GM20431 (cell line): ENCODE results near the gene CEPT1.

Experiments
- in situ Hi-C: fragments of 300-500 bp; cut with MseI, MboI; formaldehyde crosslinking; loops from one replicate; pipeline ENCODE4 v1.15.0; 2020; ENCODE audit warnings: low sequenced_read_pairs; ENCODE audit not compliant: unreplicated experiment

The CEPT1 gene

GRCh38 chr1:111191496-111191895, 51.5 kb downstream of the CEPT1 start:
- in situ Hi-C loops, result no loop called here

GRCh38 chr1:111192074-111192473, 52.1 kb downstream of the CEPT1 start:
- in situ Hi-C loops, result no loop called here

- in situ Hi-C loops, result no loop called here
Observed at GRCh38 chr1:111192658-111193519, 52.9 kb downstream of the CEPT1 start.

- in situ Hi-C loops, result no loop called here
Observed at GRCh38 chr1:111193712-111194480, 53.9 kb downstream of the CEPT1 start.

- in situ Hi-C loops, result no loop called here
Observed at GRCh38 chr1:111195002-111195684, 55.1 kb downstream of the CEPT1 start.

DNA sequence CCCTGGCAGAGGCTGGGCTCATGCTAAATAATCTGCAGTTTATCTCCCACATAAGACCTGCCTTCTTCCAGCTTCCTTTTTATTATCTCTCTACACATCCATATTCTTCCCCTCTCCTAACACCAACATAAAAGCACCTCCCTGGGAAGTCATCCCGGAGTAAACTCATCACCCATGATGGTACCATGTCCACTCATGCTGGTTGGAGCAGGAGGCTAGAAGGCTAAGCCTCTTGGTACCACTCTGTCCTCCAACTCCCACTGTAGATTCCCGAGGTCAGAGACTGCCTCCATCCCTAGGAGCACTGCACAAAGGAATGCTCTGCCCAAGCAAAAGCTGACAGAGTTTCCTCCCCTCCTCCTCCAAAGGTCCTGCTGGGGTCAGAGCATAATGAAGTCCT, 56.2 kb downstream of the CEPT1 start:
- in situ Hi-C loops, result no loop called here

- in situ Hi-C loops, result no loop called here
Observed at GRCh38 chr1:111197598-111198284, 57.7 kb downstream of the CEPT1 start.

DNA sequence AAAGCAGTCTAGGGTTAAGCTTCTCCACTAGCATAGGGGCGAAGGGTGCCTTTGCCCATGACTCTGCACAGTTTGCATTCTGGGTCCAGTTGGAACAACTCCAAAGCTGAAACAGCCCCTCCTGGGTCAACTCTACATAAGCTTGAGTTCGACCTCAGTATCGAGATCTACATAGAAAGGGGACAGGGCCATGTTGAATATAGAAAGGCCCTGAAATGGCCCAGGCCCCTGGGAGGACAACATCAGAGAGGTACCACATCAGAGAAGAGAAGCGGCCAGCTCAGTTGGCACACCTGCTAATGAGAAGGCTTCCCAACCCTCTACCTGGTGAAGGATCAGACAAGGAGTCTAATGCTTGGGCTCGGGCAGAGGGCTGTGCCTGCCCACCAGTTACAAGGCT, 58.8 kb downstream of the CEPT1 start:
- in situ Hi-C loops, result no loop called here

DNA sequence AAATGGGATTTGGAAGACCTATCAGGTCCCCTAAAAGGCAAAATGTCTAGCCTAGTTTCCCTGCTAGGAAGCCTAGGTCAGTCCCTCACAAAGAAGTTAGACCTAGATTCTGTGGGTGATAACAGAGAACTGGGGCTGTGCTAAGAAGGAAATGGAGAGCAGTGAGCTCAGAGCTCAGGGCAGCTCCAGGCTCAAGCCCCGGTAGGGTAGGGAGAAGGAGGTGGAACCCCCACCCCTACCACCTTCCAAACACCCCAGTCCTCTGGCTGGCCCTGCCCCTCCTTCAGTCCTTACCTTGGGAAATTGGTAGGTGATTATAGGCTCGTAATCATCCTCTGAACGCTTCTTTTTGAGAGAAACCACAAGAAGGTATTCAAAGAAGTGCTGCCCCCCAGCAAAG, 59.3 kb downstream of the CEPT1 start:
- in situ Hi-C loops, result no loop called here

- in situ Hi-C loops, result no loop called here
Observed at GRCh38 chr1:111199881-111200801, 60.1 kb downstream of the CEPT1 start, which contains the start of gene DENND2D. Gene DENND2D, minus strand, starts transcription at chr1:111200646. Its CDS starts 187 bp downstream, at chr1:111200459.

DNA sequence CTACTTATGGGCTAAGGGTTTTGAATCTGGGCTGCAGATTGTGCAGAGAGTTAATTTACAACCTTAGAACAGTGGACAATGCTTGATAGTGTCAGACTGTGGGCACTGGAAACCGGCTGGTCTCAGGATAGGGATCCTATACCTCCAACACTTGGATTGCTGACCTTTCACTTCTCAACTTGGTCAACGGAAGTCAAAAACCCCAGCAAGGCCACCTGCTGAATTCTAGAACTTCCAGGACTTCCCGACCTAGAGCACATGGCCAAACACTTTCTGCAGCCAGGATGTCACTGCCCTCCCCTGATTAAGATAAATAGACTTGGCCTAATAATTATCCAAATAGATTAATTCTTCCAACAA, 60.8 kb downstream of the CEPT1 start:
- in situ Hi-C loops, result no loop called here

- in situ Hi-C loops, result no loop called here
Observed at GRCh38 chr1:111201275-111202090, 61.5 kb downstream of the CEPT1 start.

- in situ Hi-C loops, result no loop called here
Observed at GRCh38 chr1:111202366-111202706, 62.3 kb downstream of the CEPT1 start.

DNA sequence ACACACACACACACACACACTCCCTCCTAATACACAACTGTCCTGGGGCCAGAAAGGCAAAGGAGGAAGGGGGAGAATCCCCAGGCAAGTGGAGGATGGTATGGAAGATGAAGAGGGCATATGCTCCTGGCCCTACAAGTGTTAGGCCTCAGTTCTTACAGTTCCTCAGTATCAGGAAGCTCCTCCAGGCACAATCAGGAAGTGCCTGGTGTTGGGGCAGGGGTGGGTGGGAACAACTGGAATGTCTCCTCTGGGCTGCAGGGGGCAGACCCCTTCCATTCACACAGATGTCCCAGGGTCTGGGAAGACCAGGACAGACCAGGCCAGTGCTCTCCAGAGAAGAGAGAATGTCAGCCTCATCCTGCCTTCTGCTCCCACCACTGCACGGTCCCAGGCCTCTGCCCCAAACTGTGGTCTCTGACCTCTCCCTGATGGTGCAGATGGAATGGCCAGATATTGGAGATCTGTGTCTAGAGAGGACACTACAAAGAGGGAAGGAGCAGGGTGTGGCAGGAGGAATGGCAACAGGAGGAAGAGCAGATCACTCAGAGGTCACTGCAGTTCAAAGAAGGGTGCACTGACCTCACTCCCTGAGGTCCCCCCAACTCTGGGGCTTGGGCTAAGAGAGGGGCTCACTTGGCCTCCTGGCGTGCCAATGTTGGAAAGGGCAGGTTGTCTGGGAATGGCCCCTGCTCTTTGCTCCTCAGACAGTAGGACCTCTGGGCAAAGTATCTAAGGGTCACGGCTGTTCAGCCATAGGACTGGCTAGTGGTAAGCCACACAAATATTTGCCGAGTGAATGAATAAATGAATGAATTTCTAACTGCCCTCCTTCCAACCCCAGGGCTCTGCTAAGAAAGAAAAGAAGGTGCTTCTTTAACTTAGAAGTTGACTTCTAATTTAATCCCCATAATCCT, 62.9 kb downstream of the CEPT1 start:
- in situ Hi-C loops, result no loop called here

- in situ Hi-C loops, result no loop called here
Observed at GRCh38 chr1:111203681-111204200, 63.7 kb downstream of the CEPT1 start.

DNA sequence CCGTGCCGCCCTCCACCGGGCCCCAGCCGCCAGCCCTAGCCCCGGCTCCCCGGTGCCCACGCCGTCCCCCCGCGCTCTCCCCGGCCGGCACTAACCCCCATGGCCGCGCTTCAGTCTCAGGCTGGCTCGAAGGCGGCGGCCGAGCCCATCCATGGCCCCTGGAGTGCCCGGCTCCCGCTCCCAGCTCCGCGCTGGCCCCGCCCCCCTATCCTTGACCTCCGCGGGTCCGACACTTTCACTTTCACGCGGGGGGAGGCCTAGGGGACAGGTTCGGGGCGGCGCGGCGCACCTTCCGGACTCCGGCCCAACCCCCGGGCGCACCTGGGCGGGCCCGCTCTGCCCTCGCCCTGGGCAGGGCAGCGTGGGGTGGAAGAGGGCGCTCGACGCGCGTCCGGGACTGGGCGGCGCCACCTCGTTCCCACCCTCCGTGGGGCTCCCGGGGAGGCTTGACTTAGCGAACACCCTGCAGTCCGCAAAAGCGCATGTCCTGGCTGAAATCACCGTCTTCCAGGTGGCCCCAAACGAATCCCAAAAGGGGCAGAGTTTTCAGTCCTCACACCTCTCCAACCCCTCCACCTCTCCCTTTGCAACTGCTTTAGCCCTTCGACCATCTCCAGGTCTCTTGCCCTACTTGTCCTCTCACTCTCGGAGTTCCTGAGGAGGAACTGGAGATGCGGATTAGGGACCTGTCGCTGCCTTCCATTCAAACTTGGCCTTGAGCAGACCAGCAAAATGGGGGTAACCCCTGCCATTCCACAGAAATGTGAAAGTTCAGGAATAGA, 64.4 kb downstream of the CEPT1 start:
- in situ Hi-C loops, result no loop called here
